Smooth muscle cell (in vitro differentiated cells): ENCODE data around the gene BRF1. TPM values are rescaled to one million over a fixed set of nuclear protein-coding genes. Genes with fewer than 3 reads are reported as not detected.

Experiments used
- DNase-seq: peaks from one replicate; lab custom pipeline; 2025; ENCODE audit not compliant: unreplicated experiment; lab: John Stamatoyannopoulos, UW
- H2AFZ ChIP-seq: fragments of 200-600 bp; sonication (generic); 2 replicates; pipeline ENCODE4 v1.6.0; 2016; ENCODE audit warnings: antibody characterized with exemption, low read depth, mild to moderate bottlenecking
- H3F3A ChIP-seq: fragments of 200-600 bp; sonication (generic); 2 replicates; pipeline ENCODE4 v1.6.0; 2017; ENCODE audit warnings: antibody characterized with exemption, low read depth
- H3K27ac ChIP-seq: fragments of 200-600 bp; sonication (generic); 2 replicates; pipeline ENCODE4 v1.5.1; 2016; ENCODE audit warnings: low read depth, mild to moderate bottlenecking
- H3K27me3 ChIP-seq: fragments of 200-600 bp; sonication (generic); 2 replicates; pipeline ENCODE4 v1.6.1; 2016; ENCODE audit warnings: low read depth, mild to moderate bottlenecking
- H3K36me3 ChIP-seq: fragments of 200-600 bp; sonication (generic); 2 replicates; pipeline ENCODE4 v1.5.1; 2016; ENCODE audit warnings: low read depth
- H3K4me1 ChIP-seq: fragments of 200-600 bp; sonication (generic); 2 replicates; pipeline ENCODE4 v1.5.1; 2016; ENCODE audit warnings: low read depth
- H3K4me2 ChIP-seq: fragments of 200-600 bp; sonication (generic); 2 replicates; pipeline ENCODE4 v1.6.0; 2016; ENCODE audit warnings: mild to moderate bottlenecking
- H3K4me3 ChIP-seq: fragments of 200-600 bp; sonication (generic); 2 replicates; pipeline ENCODE4 v1.5.1; 2016; ENCODE audit warnings: mild to moderate bottlenecking
- H3K79me2 ChIP-seq: fragments of 200-600 bp; sonication (generic); 2 replicates; pipeline ENCODE4 v1.6.0; 2016; ENCODE audit warnings: low read depth, mild to moderate bottlenecking
- H3K9ac ChIP-seq: fragments of 200-600 bp; sonication (generic); 2 replicates; pipeline ENCODE4 v1.6.0; 2016; ENCODE audit warnings: low read depth
- H3K9me3 ChIP-seq: fragments of 200-600 bp; sonication (generic); replicated peaks from 2 replicates; pipeline ENCODE4 v1.5.1; 2016; ENCODE audit warnings: low read depth
- H4K20me1 ChIP-seq: fragments of 200-600 bp; sonication (generic); 2 replicates; pipeline ENCODE4 v1.6.0; 2016; ENCODE audit warnings: low read depth
- CTCF ChIP-seq: fragments of 200-600 bp; sonication (generic); IDR thresholded peaks from 2 replicates; pipeline ENCODE4 v1.5.1; 2017; ENCODE audit warnings: borderline replicate concordance, mild to moderate bottlenecking, antibody characterized with exemption; ENCODE audit not compliant: insufficient read depth, poor library complexity, severe bottlenecking
- WGBS: methylation state at CpG from one replicate; pipeline ENCODE4 v1.1.7; 2016; ENCODE audit warnings: low lambda C conversion rate; 5-methylcytosine and 5-hydroxymethylcytosine counted together
- polyA plus RNA-seq: library from polyadenylated mRNA; unstranded; fragments of >200 nt; fragmentation: Nextera tagmentation; extraction: Ambion mirVana; gene quantifications from 2 replicates; pipeline ENCODE4 v1.2.1, GENCODE V29; 2016
- total RNA-seq: library from RNA; depleted of rRNA; stranded (reverse); fragments of >200 nt; gene quantifications from 2 replicates; pipeline ENCODE4 v1.2.3, GENCODE V29; 2014

The BRF1 gene
- total and polyA plus RNA-seq, 2 experiments from 2014 or later, result 12.5 to 15.9 TPM

- Histone ChIP-seq H3K4me2 (no peak overlapping the region), H3F3A (no peaks in the 10 kb centered on the region), H2AFZ (no peak overlapping the region), H4K20me1 (peaks cover 55% of the 10 kb centered on the region), H3K79me2 (peaks cover 24% of the 10 kb centered on the region), H3K27ac (no peak overlapping the region), H3K27me3 (no peaks in the 10 kb centered on the region), H3K9me3 (no peaks in the 10 kb centered on the region), H3K36me3 (no peaks in the 10 kb centered on the region), H3K4me3 (no peak overlapping the region), H3K9ac (no peak overlapping the region), H3K4me1 (no peaks in the 10 kb centered on the region)
- TF ChIP-seq CTCF, result no peak
- 80% methylated on average over 7 of the region's 7 CpGs for WGBS
- DNase-seq, result no peak
These were observed 42.4 kb upstream of the BRF1 start for GRCh38 chr14:105343194-105343593.

GRCh38 chr14:105340821-105341733 lies 40.3 kb upstream of the BRF1 start:
- 93% methylated on average over 20 of the region's 20 CpGs for WGBS
- Histone ChIP-seq H3F3A (no peaks in the 10 kb centered on the region), H3K4me3 (no peak overlapping the region), H3K4me1 (no peaks in the 10 kb centered on the region), H4K20me1 (peaks cover 63% of the 10 kb centered on the region), H3K27ac (no peak overlapping the region), H3K27me3 (no peaks in the 10 kb centered on the region), H3K9me3 (no peaks in the 10 kb centered on the region), H3K9ac (no peak overlapping the region), H3K79me2 (peaks cover 34% of the 10 kb centered on the region), H3K4me2 (no peak overlapping the region), H3K36me3 (no peaks in the 10 kb centered on the region), H2AFZ (no peak overlapping the region)
- TF ChIP-seq CTCF, result no peak
- DNase-seq, result no peak

- H3K36me3 ChIP-seq, result no peaks in the 10 kb centered on the region
- H3K9me3 ChIP-seq, result no peaks in the 10 kb centered on the region
- WGBS, result 81% methylated on average over 18 of the region's 18 CpGs
- no peak for TF ChIP-seq CTCF
- peaks cover 19% of the 10 kb centered on the region for H3K79me2 ChIP-seq
- no peak overlapping the region for H3K4me3 ChIP-seq
- H3K4me2 ChIP-seq, result no peak overlapping the region
- no peak for DNase-seq
- H2AFZ ChIP-seq, result no peak overlapping the region
- no peaks in the 10 kb centered on the region for H3F3A ChIP-seq
- no peaks in the 10 kb centered on the region for H3K4me1 ChIP-seq
- no peak overlapping the region for H3K27ac ChIP-seq
- H4K20me1 ChIP-seq, result peaks cover 86% of the 10 kb centered on the region
- H3K27me3 ChIP-seq, result no peaks in the 10 kb centered on the region
- H3K9ac ChIP-seq, result no peak overlapping the region
These were observed 37.4 kb upstream of the BRF1 start for GRCh38 chr14:105337966-105338741.
